HG03060 (cell line): ENCODE results near the gene TNPO3.

Experiments
- ATAC-seq: cut with Tn5 transposase; IDR thresholded peaks from one replicate; pipeline ENCODE4 v1.9.1; 2021; ENCODE audit warnings: low read depth, moderate number of reproducible peaks; ENCODE audit not compliant: unreplicated experiment

The TNPO3 gene

DNA sequence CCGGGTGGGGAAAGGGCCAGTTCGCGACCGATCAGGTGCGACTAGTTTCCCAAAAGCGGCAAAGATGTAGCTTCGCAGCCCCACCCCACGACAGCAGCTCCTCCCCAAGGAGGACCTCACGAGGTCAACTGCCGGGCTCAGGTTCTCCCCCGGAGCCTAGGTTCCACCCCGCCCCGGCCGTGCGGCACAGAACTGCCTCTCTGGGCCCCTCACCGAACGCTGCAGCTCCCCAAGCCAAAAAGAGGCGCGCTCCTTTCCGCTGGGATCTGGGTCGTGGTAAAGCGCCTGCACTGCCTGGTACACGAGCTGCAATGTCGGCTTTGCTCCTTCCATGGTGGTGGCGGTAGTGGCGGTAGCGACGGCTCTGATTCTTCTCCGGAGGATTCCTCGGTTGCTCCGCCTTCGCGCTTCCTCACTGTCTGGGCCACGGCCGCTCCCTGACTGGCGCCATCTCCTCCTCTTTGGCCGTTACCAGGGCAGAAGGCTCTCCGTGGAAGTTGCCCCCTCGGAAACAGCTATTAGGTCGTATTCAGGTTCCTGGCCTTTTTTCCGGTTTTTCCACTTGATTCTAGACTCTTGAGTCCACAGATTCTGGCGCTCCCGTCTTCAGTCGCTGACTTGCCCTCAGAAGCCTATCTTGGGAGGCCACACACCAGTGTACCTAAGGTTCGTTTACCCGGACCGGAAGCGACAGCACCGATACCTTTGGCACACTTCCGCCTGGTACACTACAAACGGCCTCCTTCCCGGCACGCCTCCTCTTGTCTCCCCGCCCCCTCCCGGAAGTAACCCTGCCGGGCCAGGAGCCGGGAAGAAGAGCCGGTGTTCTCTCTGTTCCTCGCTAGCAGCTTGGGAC lies at the start of gene TNPO3:
TNPO3 (minus strand) TSS at position 674 of the 856 bp plus-strand sequence; CDS start at position 333, 341 bp downstream.
- peak; percentile 63 for ATAC-seq

- ATAC-seq = no peak
Measured at GRCh38 chr7:129103561-129104324, 48.8 kb upstream of the TNPO3 start.

- ATAC-seq = no peak
Measured at GRCh38 chr7:129101746-129102145, 46.8 kb upstream of the TNPO3 start.

- no peak for ATAC-seq
Measured at GRCh38 chr7:129100827-129101166, 45.9 kb upstream of the TNPO3 start.

DNA sequence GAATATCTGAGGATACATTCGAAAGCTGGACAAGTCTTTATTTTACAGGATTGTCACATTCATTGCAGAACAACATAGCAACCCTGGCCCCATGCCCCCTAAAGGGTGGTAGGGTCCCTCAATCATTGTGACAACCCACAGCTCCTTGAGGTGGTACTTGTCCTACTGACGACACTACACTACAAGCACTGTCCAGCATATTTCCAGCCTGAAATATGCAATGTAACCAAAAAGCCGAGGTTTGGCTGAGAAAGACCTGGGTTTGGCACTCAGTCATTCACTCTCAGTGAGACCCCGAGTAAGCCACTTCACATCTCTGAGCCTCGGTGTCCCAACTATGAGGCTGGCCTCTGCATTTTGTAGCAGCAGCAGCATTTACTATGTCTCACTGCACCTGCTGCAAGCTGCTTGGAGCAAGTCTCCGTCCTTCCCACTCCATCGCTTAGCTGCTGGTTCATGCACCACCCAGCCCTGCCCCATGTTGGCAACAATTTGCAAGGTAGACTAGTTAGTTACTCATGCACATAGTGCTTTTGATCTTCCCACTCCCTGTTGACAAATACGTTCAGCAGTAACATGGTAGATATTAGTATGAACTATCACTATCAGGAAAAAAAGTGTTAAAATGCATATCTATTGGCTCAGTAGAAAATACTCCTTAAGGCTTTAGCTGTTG lies 43.6 kb upstream of the TNPO3 start:
- no peak for ATAC-seq

- no peak for ATAC-seq
Measured at GRCh38 chr7:129095258-129095657, 40.3 kb upstream of the TNPO3 start.

DNA sequence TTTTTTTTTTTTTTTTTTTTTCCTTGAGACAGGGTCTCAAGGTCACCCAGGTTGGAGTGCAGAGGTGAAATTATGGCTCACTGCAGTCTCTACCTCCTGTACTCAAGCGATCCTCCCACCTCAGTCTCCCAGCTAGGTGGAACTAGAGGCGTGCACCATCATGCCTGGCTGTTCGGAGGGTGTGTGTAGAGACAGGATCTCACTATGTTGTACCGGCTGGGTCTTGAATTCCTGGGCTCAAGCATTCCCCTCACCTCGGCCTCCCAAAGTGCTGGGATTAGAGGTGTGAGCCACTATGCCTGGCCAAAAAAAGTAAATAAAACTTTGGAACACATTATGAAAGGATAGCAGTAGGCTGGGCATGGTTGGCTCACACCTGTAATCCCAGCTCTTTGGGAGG lies 39.6 kb upstream of the TNPO3 start:
- ATAC-seq = no peak

- ATAC-seq = no peak
Measured at GRCh38 chr7:129093867-129094456, 39.1 kb upstream of the TNPO3 start.

GRCh38 chr7:129091484-129092002 lies 36.6 kb upstream of the TNPO3 start:
- no peak for ATAC-seq

DNA sequence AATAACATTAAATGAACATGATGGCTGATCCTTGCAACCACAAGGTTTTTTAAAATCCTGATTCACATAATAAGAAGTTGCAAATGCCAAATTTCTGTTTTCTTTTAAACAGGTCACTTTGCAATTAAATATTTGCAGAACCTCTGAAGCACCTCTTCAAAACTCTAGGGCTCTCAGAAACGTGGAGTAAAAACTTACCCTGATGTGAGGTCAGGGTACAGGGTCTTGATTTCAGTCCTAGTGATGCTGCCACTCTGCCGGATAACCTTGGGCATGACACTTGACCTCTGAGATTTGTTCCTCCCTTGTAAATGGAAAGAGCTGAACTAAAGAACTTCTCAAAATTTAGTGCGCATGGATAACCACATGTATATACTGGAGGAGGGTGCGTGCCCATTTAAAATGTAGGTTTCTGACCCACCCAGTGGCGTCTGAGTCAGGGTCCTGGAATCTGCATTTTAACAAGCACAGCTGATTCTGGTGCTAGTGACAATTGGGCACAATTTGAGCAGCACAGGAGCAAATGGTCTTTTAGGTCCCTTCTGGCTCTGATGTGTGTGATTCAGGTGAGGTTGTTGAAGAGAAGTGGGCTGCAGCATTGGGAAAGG lies 35.5 kb upstream of the TNPO3 start:
- ATAC-seq = no peak

- peak; percentile 44 for ATAC-seq
Measured at GRCh38 chr7:129089521-129090212, 34.8 kb upstream of the TNPO3 start.

GRCh38 chr7:129084801-129085551 lies 30.1 kb upstream of the TNPO3 start:
- ATAC-seq = no peak

DNA sequence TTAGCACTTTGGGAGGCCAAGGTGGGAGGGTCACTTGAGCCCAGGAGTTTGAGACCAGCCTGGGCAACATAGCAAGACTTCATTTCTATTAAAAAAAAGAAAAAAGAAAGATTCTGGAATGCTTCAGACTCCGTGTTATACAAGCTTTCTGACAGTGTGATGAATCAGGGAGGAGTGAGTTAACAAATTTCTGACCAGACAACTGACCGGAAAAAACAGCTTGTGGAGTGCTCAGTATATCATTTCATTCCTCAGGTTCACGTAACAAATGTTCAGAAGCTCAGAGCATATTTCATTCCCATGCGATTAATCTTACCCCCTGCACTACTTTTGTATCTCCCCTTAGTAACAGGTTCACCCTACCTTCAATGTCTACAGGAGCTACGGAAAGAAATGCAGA lies 28.6 kb upstream of the TNPO3 start:
- ATAC-seq = no peak

GRCh38 chr7:129078455-129078854 lies 23.5 kb upstream of the TNPO3 start:
- ATAC-seq = no peak

DNA sequence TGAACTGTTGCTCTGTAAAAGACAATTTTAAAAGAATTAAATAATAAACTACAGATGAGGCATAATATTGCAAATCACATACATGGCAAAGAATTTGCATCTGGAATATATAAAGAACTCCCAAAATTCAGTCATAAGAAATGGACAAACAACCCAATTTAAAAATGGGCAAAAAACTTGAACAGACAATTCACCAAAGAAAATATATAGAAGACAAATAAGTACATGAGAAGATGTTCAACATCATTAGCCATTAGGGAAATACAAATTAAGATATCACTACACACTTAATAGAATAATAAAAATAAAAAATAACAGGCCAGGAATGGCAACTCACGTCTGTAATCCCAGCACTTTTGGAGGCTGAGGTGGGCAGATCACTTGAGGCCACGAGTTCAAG lies 22.0 kb upstream of the TNPO3 start:
- ATAC-seq = no peak

- ATAC-seq = no peak
Measured at GRCh38 chr7:129074994-129075393, 20.1 kb upstream of the TNPO3 start.

DNA sequence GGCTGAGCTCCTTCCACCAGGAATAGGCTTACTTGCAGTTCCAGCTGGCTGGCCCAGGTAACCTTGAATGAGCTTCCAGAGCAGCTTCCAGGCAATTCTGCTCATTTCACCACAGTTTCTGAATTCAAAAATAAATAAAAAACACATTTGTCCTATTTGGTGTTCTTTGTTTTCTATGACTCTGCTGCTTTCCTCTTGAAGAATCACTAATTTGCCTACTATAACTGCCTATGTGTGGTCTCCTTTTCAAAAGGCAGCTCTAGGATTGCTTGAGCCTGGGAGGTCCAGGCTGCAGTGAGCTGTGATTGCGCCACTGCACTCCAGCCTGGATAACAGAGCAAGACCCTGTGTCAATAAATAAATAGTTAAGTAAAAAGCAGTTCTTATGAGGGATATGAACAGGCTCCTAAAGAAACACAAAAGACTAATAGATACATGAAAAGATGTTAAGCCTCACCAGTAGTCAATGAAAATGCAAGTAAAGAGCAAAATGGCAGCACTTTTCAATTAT lies 19.5 kb upstream of the TNPO3 start:
- no peak for ATAC-seq

- ATAC-seq = no peak
Measured at GRCh38 chr7:129073738-129074137, 18.8 kb upstream of the TNPO3 start.

GRCh38 chr7:129073204-129073603 lies 18.3 kb upstream of the TNPO3 start:
- no peak for ATAC-seq
